Fibroblast of pulmonary artery (primary cell): Measurements from ENCODE around the gene CBL.
"Not testable (repeated sequence)": the region's sequence is repeated elsewhere in the genome, so short reads cannot be mapped to it uniquely, and the experiment has no call there.

Experiments
- DNase-seq: peaks from one replicate; pipeline ENCODE4 v3.0.0-alpha.2; 2010; ENCODE audit warnings: low read depth
- H3K4me3 ChIP-seq: replicated peaks from 2 replicates; pipeline ENCODE4 v1.5.1; 2011; ENCODE audit warnings: low read depth, mild to moderate bottlenecking, control low read depth, low read length, moderate library complexity
- CTCF ChIP-seq: IDR thresholded peaks from 2 replicates; pipeline ENCODE4 v1.5.1; 2011; ENCODE audit warnings: mild to moderate bottlenecking, control low read depth, low read length, inconsistent platforms; ENCODE audit errors: missing control alignments

The CBL gene

DNA sequence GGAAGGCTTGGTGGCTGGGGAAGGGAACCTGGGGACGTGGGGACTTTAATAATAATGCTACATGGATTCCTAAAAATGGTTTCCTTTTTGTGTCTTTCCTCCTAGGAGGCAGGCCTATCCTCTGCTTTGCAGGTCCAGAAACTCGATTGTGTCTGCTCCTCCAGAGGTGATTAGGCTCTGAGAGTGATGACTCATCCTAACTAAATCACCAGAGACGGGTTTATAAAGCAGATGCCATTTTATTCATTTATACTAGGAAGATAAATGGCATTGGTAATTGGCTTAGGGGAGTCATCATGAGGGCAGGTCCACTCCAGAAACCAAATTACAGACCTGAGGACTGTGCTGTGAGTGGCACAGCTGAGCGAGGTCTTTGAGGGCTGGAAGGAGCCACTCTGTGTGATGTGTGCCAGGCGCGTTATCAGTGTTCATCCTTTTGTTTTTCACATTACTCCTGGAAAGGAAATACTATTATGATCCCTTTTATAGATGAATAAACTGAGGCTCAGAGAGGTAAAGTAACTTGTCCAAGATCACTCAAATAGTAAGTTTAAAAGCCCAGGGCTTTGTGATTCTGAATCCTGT lies 30.6 kb upstream of the CBL start:
- H3K4me3 ChIP-seq, result no peak overlapping the region
- TF ChIP-seq CTCF, result no peak
- DNase-seq, result peak; percentile 27

GRCh38 chr11:119178166-119178680 lies 27.9 kb upstream of the CBL start:
- no peak for TF ChIP-seq CTCF

DNA sequence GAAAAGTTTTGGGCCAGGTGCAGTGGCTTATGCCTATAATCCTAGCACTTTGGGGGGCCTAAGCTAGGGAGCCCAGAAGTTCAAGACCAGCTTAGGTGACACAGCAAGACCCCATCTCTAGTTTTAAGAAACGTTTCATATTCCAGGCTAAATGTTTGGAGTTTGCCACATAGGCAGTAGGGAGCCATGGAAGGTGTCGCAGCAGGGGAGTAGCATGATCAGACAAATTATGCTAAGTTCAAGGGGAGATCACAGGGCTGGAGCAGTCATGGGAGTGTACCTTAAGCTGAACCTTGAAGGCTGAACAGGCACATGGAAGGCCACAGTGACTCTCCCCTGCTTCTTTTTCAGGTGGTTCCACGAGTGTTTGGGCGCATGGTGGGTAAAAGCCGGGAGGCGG lies 26.8 kb upstream of the CBL start:
- DNase-seq, result no peak
- no peak for TF ChIP-seq CTCF
- no peak overlapping the region for H3K4me3 ChIP-seq

More at GRCh38 chr11:119178166-119178680, 27.9 kb upstream of the CBL start:
- H3K4me3 ChIP-seq, result no peak overlapping the region
- peak; percentile 14 for DNase-seq

- TF ChIP-seq CTCF, result no peak
- H3K4me3 ChIP-seq, result no peak overlapping the region
- no peak for DNase-seq
These were observed 26.2 kb upstream of the CBL start for GRCh38 chr11:119179983-119180382.

DNA sequence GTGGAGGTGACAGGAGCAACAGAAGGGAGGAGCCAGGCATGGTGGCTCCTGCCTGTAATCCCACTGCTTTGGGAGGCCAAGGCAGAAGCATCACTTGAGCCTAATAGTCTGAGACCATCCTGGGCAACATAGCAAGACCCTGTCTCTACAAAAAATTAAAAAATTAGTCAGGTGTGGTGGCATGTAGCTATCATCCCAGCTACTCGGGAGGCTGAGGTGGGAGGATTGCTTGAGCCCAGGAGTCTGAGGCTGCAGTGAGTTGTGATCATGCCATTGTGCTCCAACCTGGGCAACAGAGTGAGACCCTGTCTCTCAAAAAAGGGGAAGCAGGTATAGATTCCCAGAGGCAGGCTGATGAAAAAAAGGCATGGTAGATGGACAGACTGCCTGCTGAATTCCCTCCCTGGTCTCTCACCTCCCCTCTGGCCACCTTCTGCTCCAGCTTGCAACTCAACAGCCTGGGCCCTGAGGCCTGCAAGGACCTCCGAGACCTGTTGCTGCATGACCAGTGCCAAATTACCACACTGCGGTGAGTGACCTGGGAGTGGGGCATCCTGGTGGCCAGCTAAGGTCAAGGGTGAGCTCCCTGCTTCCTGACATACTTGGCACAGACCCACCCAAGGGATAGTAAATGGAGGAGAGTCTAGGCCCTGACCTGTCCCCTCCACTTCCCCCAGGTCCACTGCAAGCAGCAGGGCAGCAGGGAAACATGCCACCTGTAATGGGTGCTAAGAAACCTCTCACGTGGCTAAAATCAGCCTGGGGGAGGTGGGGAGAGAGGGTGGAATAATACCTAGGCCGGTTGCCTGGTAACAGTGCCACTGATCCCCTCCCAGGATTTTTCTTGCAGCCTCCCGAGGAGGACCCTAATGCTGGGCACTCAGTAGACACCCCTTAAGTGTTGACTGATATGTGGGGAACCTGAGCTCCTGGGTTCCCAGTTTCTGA lies 25.1 kb upstream of the CBL start:
- no peak overlapping the region for H3K4me3 ChIP-seq
- DNase-seq, result no peak
- no peak for TF ChIP-seq CTCF

DNA sequence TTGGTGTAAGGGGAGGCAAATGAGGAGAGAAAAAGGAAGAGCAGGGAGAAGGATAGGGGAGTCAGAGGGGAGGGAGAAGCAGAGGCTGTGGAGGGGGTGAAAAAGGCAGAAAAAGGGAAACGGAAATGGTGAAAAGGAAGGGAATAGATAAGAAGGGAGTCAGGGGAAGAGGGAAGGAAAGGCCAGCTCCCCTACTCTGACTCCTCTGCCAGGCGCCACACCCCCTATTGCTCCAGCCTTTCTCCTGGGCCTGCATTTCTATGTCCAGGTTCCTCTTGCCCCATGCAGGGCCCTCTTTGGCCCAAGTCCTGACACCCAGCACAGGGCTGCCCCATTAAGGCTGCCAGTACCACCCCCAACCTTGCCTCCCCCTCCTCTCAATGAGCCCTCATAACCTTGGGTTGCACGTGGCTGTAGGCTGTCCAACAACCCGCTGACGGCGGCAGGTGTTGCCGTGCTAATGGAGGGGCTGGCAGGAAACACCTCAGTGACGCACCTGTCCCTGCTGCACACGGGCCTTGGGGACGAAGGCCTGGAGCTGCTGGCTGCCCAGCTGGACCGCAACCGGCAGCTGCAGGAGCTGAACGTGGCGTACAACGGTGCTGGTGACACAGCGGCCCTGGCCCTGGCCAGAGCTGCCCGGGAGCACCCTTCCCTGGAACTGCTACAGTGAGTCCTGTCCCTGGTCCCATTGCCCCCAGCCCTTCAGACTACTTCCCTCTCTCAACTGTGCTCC lies 24.3 kb upstream of the CBL start:
- no peak overlapping the region for H3K4me3 ChIP-seq
- TF ChIP-seq CTCF, result no peak
- no peak for DNase-seq

- H3K4me3 ChIP-seq, DNase-seq: not testable (repeated sequence)
These were observed 21.7 kb upstream of the CBL start for GRCh38 chr11:119184399-119184798.
